ENCODE data around the gene SHKBP1.

Gene SHKBP1

GRCh38 chr19:40594255-40594654, 17.6 kb downstream of the SHKBP1 start:
- Histone ChIP-seq H3K27ac (ENCODE audit: extremely low read depth, low read depth, low read length) (no peak overlapping the region; the same call in 1 of the 2 replicates), H3K9me3 (ENCODE audit: control insufficient read depth, insufficient read depth, low read depth, low read length) (no peaks in the 10 kb centered on the region), H3K4me1 (ENCODE audit: control insufficient read depth, insufficient read depth, low read length) (peaks cover 26% of the 10 kb centered on the region), H3K36me3 (ENCODE audit: control insufficient read depth in 2 of 2, insufficient read depth in 1 of 2, low read length in 2 of 2) (peaks cover 3 to 10% of the 10 kb centered on the region in 2 experiments), H3K4me3 (ENCODE audit: low read depth, low read length) (no peak overlapping the region)
- ChIA-PET CTCF (interaction anchor here (1.0 to 20.7 kb wide), 10 partner anchors 8 to 455 kb away, joined by 4 to 470 read pairs (median 8); partner anchors contain the start of gene LTBP4), POLR2A (interaction anchor here (0.7 to 2.5 kb wide), 5 partner anchors 10 to 151 kb away, joined by 3 to 9 read pairs (median 5); no protein-coding TSS in a partner anchor)
- TF ChIP-seq ZNF341 (tag by site-specific recombination; IDR thresholded peaks at IDR 0.05; ENCODE audit: low read depth) (0 out of 2 replicates have a peak, but pooled peaks have one; percentile 55), PATZ1 (tag by site-specific recombination; IDR thresholded peaks at IDR 0.05) (peak; percentile 15; the same call in 1 of the 2 replicates), ZNF404 (tag by site-specific recombination; IDR thresholded peaks at IDR 0.05) (no peak), ZNF777 (tag by site-specific recombination; IDR thresholded peaks at IDR 0.05; ENCODE audit: borderline replicate concordance) (no peak), ZNF280D (tag by site-specific recombination; IDR thresholded peaks at IDR 0.05) (no peak), ZNF623 (tag by site-specific recombination; IDR thresholded peaks at IDR 0.05) (no peak), ZNF398 (tag by site-specific recombination; IDR thresholded peaks at IDR 0.05) (no peak)

- ChIA-PET POLR2A (interaction anchor here (0.8 to 2.5 kb wide), 8 partner anchors 9 to 174 kb away, joined by 3 to 9 read pairs (median 4); no protein-coding TSS in a partner anchor), CTCF (interaction anchor here (0.5 to 20.7 kb wide), 14 partner anchors 8 to 455 kb away, joined by 3 to 470 read pairs (median 6); partner anchors contain the start of gene LTBP4)
- H3K4me3 ChIP-seq (ENCODE audit: low read depth, low read length), result no peak overlapping the region
- peaks cover 3 to 10% of the 10 kb centered on the region in 2 experiments for H3K36me3 ChIP-seq (ENCODE audit: control insufficient read depth in 2 of 2, insufficient read depth in 1 of 2, low read length in 2 of 2)
- no peak overlapping the region; the same call in 1 of the 2 replicates for H3K27ac ChIP-seq (ENCODE audit: extremely low read depth, low read depth, low read length)
- H3K4me1 ChIP-seq (ENCODE audit: control insufficient read depth, insufficient read depth, low read length), result peaks cover 28% of the 10 kb centered on the region
- no peaks in the 10 kb centered on the region for H3K9me3 ChIP-seq (ENCODE audit: control insufficient read depth, insufficient read depth, low read depth, low read length)
- TF ChIP-seq ZNF623 (tag by site-specific recombination; IDR thresholded peaks at IDR 0.05) (no peak), YY2 (tag by site-specific recombination; IDR thresholded peaks at IDR 0.05) (no peak), ZNF561 (tag by site-specific recombination; IDR thresholded peaks at IDR 0.05; ENCODE audit: borderline replicate concordance) (no peak), IKZF3 (tag by site-specific recombination; IDR thresholded peaks at IDR 0.05) (no peak), ZNF394 (tag by site-specific recombination; IDR thresholded peaks at IDR 0.05; ENCODE audit: borderline replicate concordance) (no peak), ZNF280D (tag by site-specific recombination; IDR thresholded peaks at IDR 0.05) (no peak), ZNF580 (tag by site-specific recombination; IDR thresholded peaks at IDR 0.05) (no peak), ZBTB49 (tag by site-specific recombination; IDR thresholded peaks at IDR 0.05; ENCODE audit: low read depth) (no peak), ZNF366 (tag by site-specific recombination; conservative IDR thresholded peaks at IDR 0.05) (no peak), ZFHX2 (tag by site-specific recombination; conservative IDR thresholded peaks at IDR 0.05) (peak; percentile 97), SALL2 (tag by site-specific recombination; IDR thresholded peaks at IDR 0.05; ENCODE audit: borderline replicate concordance) (no peak), TRIM28 (IDR thresholded peaks at IDR 0.05; ENCODE audit: borderline replicate concordance, low read length) (no peak), ZNF670 (tag by site-specific recombination; IDR thresholded peaks at IDR 0.05; ENCODE audit: low read depth) (no peak), ZNF174 (tag by site-specific recombination; IDR thresholded peaks at IDR 0.05) (no peak), ZNF571 (tag by site-specific recombination; IDR thresholded peaks at IDR 0.05) (no peak)
Measured at GRCh38 chr19:40594657-40595091, 18.0 kb downstream of the SHKBP1 start.
